Glomerular visceral epithelial cell (primary cell): Measurements from ENCODE around the gene ZNF471.
A peak's percentile ranks its signal among the peaks of the same experiment; 100 is the strongest.

Experiments used
- DNase-seq: peaks from one replicate; pipeline ENCODE4 v3.0.0-alpha.2; 2016; ENCODE audit errors: extremely low spot score

The ZNF471 gene

DNA sequence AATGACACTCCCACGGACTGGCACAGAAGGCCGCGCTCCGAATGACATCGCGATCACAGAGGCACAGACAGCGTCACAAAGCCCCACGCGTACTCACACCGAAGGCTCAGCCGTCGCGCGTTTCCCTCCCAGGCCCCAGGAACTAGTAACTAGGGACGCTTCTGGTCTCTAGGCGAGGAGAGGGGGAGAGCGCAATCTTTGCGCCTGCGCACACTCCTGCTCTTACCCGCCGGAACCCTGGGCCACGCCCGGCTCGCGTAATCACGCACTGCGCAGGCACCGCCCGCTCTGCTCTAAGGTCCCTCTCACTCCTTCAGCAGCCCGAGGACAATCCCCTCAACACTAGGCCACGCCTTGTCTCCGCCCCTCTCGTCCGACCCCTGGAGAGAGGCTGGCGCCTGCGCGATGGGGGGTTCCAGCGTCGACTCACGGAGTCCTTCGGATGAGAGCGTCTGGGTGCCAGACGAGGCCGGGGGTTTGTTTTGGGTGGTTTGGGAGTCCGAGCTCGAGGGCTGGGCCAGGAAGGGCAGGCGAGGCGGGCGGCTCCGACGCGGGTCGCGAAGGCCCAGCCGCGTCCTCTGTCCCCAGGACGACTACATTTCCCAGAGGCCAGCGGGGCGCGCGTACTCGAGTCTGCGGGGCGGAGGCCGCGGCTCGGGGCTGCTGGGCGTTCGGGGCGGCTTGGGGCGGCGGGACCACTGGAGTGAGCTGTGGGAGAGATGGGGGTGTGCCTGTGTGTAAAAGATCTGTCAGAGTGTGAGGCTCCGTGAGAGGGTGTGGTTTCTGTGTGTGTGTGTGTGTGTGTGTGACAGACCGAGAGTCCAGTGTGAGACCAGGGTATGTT is at the start of gene ZNF471:
Gene ZNF471, plus strand, starts transcription at position 410 of the 844 bp plus-strand sequence. CDS start 3,717 bp downstream, outside the sequence.
- peak; percentile 83 for DNase-seq

DNA sequence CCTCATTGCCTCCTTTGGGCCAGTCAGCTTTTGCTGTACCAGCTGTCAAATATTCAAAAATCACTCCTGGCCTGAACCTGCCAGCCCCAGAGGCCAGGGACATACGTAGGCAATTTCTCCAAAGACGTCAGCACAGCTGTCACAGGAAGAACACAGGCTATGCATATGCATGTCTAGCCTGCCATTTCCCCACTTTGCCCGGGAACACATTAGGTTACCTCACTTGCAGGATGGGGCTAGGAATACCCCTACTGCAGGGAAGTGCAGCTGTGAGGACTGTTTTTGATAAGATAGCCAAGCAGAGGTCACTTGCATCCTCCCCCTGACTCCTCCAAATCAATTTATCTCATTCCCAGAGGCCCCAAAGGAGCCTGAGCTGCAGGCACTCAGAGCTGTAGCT is 33.3 kb upstream of the ZNF471 start:
- DNase-seq = no peak

DNA sequence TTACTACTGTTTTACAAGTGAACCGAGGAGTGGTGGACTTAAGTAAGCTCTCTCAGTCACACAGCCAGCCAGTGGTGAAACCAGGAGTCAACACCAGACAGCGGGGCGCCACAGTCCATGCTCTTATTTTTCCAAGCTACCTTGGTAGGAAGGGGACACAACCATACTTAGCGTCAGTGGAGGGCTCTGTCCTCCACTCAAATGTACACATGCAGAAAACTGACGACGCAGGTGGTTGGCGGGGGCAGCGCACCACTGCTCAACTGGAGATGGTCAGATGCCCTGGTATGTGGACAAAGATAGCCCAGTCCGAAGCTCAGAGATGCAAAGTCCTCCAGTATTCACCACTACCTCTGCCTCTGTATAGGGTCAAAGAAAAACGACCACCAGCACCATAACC is 31.6 kb upstream of the ZNF471 start:
- no peak for DNase-seq

DNA sequence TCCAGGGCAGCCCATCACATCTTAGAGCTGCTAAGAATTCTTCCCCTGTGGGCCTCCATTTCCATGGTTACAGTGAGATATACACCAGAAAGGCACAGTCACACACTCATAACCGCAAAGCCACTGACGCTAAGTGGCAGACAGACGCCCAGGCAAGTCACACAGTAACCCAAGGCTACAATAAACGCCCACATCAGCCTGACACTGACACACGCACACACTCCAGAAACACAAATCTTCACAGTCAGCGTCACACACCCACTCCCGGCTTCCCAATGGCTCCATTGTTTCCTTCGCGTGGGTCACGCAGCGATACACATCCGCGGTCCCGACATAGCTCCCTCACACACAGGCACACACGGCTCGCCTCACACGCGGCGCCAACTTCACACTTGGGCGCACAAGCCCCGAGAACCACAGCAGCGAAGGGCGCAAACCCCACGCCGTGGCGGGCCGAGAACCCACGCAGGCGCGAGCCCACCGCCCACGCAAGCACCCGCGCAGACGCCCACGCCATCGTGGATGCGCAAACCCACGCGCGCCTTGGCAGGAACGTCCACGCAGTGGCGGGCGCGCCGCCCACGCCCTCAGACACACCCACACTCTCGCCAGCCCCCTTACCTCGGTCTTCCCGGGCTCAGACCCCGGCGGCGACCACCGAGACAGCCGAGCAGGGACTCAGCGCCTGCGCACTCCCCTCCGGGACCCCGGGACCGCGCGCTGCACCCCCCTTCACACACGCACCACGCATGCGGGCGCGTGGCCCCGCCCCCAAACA is 30.8 kb upstream of the ZNF471 start, which contains the start of gene ZNF667:
Gene ZNF667, minus strand, starts transcription at position 695 of the 778 bp plus-strand sequence. CDS start 14,975 bp downstream, outside the sequence.
- DNase-seq = peak; percentile 58

DNA sequence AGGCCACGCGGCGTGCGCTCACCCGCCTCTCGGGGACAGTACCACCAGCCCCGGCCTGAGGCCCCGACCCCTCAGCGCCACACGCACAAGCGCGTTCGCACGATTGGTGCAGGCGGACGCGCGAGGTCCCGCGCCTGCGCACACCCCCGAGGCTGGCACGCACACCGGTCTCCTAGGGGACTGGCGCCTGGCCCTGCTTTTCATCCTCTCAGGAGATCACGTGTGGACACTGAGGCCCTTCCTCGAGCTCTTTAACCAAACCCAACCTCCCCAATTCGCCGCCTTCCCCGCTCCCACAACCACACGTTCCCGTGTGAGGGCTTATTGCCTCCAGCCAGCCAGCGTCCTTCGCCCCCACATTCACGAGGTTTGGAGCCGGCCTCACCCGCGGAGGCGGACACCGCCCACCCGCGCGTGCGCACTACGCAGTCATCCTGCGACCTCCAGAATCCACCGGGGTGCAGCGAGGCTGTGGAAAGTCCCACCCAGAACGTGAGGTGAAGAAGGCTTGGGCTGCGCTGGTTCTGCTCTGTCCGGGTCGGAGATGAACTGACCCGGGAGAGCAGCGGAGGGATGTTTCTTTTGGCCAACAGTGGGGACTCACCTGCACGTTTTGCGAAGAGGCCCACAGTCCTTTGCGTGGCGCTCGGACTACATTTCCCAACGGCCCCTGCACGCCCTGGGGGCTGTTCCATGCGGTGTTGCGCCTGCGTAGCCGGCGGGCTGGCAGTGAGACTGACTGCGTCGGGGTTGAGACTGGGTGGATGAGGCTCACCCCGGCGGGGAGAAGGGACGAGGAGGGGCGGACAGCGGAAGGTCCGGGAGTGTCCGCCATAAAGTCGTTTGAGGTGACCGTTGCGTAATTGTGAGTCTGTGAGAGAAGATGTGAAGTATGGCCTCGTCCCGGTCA is 30.0 kb upstream of the ZNF471 start:
- DNase-seq = peak; percentile 83

DNA sequence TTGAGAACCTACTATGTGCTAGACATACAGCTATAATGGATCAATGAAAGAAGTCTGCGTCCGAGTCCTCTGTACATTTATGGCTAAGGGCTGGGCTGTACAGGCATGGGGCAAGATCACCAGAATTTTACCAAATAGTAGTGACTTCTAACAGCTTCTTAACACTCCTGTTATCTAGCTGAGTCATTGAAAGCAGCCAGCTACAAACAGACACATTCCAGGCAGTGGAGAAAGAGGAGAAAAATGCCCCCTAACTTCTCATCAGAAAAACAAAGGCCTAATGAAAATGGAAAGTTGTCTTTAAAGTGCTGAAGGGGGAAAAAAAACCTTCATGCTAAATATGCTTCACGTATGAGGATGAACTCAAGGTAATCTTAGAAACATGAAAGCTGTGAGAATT is 16.3 kb upstream of the ZNF471 start:
- no peak for DNase-seq

DNA sequence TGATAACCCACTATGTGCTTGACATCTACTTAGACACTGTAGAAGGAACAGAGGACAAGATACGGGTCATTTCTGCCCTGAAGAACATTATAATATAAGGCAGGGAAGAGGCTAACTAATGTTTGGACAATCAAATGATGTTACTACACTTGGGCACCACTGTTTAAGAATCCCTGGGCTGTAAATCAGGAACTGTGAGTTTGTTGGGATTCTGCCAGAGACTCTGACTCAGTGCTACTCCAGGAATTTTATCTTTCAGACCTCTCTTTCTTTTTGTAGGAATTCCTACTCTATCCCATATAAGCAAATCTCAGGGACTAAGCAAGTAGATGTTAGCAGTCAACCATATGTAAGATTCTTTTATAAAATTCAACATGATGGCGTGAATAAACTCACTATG is 3.1 kb upstream of the ZNF471 start:
- no peak for DNase-seq

DNA sequence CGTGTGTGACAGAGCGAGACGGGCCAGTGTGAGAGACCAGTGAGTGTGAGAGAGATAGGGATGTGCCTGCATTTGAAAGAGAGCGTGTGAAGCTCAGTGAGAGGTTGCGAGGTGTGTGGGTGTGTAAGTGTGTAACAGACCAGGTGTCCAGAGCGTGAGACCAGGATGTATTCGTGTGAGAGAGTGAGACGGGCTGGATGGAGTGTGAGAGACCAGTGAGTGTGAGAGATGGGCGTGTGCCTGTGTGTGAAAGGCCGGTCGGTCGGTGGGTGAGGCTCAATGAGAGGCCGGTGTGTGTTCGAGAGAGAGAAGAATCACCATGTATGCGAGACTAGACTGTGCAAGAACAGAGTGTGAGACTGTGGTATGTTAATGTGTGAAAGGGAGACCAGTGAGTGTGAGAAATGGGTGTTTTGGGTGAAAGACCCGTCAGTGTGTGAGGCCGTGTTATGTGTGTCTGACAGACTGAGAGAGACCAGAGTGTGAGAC is 679 bp downstream of the ZNF471 start:
- DNase-seq = no peak

DNA sequence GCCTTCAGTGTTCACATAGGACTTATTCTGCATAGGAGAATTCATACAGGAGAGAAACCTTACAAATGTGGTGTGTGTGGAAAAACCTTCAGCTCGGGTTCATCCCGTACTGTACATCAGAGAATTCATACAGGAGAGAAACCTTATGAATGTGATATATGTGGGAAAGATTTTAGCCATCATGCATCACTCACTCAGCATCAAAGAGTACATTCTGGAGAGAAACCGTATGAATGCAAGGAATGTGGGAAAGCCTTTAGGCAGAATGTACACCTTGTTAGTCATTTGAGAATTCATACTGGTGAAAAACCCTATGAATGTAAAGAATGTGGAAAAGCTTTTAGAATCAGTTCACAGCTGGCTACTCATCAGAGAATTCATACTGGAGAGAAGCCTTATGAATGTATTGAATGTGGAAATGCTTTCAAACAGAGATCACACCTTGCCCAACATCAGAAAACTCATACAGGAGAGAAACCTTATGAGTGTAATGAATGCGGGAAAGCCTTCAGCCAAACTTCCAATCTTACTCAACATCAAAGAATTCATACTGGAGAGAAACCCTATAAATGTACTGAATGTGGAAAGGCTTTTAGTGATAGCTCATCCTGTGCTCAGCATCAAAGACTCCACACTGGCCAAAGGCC is 17.7 kb downstream of the ZNF471 start:
- DNase-seq = no peak

DNA sequence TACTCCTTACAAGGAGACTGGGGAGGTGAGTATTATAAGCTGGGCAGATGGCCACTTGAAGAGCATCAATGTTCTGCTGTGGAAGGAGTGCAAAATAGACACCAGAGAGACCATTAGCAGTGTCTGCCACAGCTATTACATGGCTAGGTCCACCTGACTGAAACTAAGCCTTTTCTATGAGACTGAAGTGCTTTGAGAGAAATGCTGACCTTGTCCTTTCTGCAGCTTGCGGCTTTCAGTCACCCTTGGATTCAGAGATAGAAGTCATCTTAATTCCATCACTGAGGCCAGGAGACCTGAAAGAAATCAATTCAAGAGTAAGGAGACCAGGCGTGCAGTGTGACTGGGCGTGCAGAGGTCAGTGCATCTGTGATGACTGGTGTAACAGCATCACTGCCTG is 29.8 kb downstream of the ZNF471 start:
- no peak for DNase-seq

DNA sequence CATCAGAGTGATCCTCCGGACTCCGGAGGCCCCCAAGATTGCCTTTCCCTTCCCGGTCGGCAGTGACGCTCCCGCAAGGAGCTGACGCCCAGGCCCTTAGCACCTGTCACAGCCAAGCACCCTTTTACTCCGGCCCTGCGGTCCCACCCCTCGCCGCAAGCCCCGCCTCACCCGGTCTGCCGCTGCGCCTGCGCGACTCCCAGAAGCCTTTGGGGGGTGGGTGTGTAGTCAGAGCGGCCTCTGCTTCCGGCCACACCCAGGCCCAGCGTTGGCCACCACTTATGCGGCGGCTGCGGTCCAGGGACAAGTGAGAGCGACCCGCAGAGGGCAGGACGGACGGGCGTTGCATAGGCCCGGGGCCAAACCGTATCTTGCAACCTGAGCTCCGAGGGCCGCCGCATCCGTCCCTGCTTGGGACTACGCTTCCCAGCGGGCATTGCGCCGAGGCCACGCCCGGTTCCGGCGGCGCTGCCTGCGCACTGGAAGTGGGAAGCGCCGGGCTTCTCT is 30.7 kb downstream of the ZNF471 start:
- peak; percentile 67 for DNase-seq

DNA sequence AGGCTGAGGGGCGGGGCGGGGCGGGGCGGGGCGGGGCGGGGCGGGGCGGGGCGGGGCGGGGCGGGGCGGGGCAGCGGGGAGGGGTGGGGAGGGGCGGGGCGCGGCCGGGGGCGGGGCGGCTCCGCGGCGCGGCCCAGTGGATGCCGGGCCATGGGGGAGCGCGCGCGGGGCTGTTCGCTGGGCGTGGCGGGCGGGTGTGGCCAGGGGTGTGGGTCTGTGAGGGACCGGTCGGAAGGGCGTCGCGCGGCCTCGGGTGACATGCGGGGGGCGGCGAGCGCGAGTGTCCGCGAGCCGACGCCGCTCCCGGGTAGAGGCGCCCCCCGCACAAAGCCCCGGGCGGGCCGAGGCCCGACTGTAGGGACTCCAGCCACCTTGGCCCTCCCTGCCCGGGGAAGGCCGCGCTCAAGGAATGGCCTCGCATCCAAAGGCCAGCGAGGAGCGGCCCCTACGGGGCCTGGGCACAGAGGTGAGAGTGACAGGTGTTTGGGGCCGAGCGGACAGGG is 31.2 kb downstream of the ZNF471 start, which contains the start of gene ZFP28:
Gene ZFP28, plus strand, starts transcription at position 188 of the 503 bp plus-strand sequence. Its CDS starts 71 bp downstream, at position 259.
- no peak for DNase-seq

DNA sequence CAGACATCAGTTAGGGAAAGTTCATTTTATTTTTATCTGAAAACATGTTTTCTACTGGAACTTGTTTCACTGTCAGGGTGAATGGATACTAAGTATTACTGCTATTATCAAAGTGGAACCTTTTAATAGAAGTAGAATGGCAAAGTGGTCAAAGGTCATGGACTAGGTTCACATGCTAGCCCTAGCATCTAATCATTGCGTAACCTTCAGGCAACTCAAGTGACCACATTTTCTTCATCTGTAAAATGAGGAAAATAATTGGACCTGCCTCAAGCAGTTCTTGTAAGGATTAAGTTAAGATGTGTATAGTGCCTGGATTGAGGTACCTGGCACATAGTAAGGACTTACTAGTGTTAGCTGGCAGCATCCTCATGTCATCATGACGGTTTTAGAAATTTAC is 36.1 kb downstream of the ZNF471 start:
- DNase-seq = no peak

DNA sequence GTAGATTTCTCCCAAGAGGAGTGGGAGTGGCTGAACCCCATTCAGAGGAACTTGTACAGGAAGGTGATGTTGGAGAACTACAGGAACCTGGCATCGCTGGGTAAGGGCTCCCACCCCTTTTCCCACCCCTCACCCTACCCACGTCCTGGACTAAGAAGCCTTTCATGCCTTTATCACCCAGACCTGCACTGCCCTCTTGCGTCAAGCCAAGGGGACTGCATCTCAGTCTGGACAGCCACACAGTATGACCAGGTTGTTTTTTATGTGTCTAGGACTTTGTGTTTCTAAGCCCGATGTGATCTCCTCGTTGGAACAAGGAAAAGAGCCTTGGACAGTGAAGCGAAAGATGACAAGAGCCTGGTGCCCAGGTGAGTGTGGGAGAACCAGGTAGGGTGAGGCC is 39.9 kb downstream of the ZNF471 start:
- DNase-seq = no peak

DNA sequence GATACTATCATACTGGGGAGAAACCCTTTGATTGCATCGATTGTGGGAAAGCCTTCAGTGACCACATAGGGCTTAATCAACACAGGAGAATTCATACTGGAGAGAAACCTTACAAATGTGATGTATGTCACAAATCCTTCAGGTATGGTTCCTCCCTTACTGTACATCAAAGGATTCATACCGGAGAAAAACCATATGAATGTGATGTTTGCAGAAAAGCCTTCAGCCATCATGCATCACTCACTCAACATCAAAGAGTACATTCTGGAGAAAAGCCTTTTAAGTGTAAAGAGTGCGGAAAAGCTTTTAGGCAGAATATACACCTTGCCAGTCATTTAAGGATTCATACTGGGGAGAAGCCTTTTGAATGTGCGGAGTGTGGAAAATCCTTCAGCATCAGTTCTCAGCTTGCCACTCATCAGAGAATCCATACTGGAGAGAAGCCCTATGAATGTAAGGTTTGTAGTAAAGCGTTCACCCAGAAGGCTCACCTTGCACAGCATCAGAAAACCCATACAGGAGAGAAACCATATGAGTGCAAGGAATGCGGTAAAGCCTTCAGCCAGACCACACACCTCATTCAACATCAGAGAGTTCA is 46.7 kb downstream of the ZNF471 start:
- no peak for DNase-seq

DNA sequence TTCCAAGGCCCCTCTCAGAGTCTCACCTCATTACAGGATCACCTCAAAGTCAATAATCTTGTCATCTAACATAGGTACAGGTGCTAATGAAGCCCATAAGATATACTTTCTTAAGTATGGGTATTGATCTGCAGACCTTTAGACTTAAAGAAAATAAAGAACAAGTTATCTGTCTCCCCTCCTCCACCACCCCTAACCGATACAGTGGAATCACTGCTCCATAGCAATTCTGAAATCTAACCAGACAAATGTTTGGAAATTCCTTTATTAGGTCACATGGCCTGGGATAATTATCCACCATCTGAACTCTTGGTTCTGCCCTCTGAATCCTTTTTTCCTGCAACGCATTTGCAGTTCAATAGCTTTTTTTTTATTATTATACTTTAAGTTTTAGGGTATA is 55.1 kb downstream of the ZNF471 start:
- no peak for DNase-seq

DNA sequence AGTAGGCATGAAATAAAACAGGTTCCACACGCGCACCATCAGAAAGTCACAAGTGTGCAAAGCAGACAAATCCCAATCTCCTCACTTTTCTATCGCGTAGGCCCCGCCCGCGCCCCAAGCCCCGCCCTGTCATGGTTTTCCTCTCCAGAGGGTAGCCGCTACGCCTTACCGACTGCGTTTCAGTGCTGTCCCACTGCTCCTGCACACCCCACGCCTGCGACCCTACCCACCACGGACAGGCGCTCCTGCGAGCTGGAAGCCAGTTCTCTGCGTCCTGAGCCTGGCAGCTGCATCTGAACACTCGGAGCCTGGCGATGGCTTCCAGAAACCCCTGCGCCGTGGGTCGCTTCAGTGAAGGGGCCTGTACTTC is 59.2 kb downstream of the ZNF471 start:
- DNase-seq = peak; percentile 12

DNA sequence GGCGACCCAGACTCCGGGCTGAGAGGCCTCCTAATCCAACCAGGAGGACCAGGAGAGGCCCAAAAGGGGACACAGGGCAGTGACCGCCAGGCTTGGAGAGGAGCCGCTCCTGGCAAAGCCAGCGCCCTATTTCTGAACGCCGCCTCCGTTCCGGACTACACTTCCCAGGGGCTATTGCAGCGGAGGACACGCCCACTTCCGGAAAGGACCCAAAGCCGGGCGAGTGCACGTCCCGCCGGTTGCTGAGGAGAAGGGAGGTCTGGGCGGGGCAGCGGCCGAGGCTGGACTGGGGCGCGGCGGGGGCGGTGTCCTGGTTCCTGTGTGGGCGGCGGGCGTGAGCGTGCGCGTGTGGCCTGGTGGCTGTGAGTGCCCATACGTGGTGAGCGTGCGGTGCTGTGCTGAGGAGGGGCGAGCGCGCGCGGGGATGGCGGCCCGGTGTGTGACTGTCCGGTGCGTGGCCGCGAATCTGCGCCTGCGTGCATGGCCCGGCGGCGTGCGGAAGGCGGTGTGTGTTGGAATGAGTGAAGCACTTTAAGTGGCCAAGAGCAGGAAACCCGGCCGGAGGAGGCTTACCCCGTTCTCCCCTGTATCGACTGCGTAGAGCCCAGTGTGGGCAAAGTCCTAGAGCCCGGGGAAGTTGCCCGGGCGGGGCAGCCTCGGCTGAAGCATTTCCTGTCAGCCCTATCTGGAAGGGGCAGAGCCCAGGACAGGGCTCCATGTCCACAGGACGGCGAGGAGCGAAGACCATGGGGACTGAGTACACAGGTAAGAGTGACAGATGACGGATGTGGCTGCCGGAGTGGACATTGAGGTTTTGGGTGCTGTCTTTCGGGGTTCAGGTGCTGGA is 59.8 kb downstream of the ZNF471 start, which contains the start of gene ZNF470:
Gene ZNF470, plus strand, starts transcription at position 195 of the 847 bp plus-strand sequence. CDS start 2,844 bp downstream, outside the sequence.
- peak; percentile 80 for DNase-seq

DNA sequence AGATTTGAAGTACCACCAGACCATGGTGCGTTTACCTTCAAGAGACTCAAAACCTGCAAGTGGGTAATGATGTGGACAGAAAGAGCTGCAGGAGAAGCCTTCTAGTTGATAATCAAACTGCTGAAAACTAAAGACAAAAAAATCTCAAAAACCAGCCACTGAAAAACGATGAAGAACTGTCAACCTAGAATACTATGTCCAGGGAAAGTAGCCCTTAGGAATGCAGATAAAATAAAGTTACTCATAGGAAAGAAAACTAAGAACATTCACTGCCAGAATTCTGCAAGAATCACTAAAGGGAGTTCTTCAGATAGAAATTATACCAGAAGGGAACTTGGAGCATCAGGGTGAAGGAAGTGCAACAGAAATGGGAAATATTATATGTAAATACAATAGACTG is 64.9 kb downstream of the ZNF471 start:
- DNase-seq = no peak
